Measurements from ENCODE around the gene SLC34A1. TPM values are rescaled to one million over a fixed set of nuclear protein-coding genes. Genes with fewer than 3 reads are reported as not detected.

SLC34A1 gene
- total and polyA plus RNA-seq, 2 of the 4 experiments (the other 2 are of a cell fraction), result not detected

GRCh38 chr5:177423671-177424070 lies 39.4 kb downstream of the SLC34A1 start:
- peak overlapping the region; percentile 24 for H2AK9ac ChIP-seq (replicated peaks; ENCODE audit: low read depth, low read length, poor library complexity)
- CTCF ChIA-PET, result interaction anchor here (0.6 to 0.8 kb wide), 2 partner anchors 20 to 34 kb away, joined by 3 read pairs; no protein-coding TSS in a partner anchor
- peak overlapping the region; percentile 61 for H2AFZ ChIP-seq (replicated peaks; ENCODE audit: low read length, poor library complexity)
- peaks cover 9 to 25% of the 10 kb centered on the region in 2 experiments for H3K79me1 ChIP-seq (ENCODE audit: low read depth in 1 of 2, low read length in 2 of 2)
- H2BK5ac ChIP-seq (ENCODE audit: low read depth, low read length, poor library complexity, severe bottlenecking), result no peak overlapping the region
- POLR2A ChIA-PET (ENCODE audit: unreplicated experiment), result no interaction called here
- intact Hi-C loops (cut with micrococcal nuclease), result no loop called here
- no peak overlapping the region for H3K27ac ChIP-seq (ENCODE audit: insufficient read depth, low read length)
- H4K20me1 ChIP-seq (ENCODE audit: insufficient read depth, low read length), result peaks cover 8% of the 10 kb centered on the region; the same call in 1 of the 2 replicates
- no peak overlapping the region for H4K8ac ChIP-seq (ENCODE audit: low read depth in 2 of 2, low read length in 2 of 2)
- ATAC-seq (ENCODE audit: low read depth) (no peak), DNase-seq (no peak)
- no peak overlapping the region for H3K4me3 ChIP-seq (ENCODE audit: insufficient read depth, low read depth, low read length)
- TF ChIP-seq CTCF (conservative IDR thresholded peaks at IDR 0.05; ENCODE audit: low read depth, low read length) (no peak), RCOR1 (IDR thresholded peaks at IDR 0.05; ENCODE audit: insufficient replicate concordance, low read length) (no peak), CHD1 (IDR thresholded peaks at IDR 0.05; ENCODE audit: low read depth, low read length) (no peak), NFE2L2 (IDR thresholded peaks at IDR 0.05; ENCODE audit: low read depth, low read length) (no peak), ELK1 (IDR thresholded peaks at IDR 0.05; ENCODE audit: borderline replicate concordance, low read depth, low read length) (no peak), MAFK (IDR thresholded peaks at IDR 0.05; ENCODE audit: low read depth, low read length) (no peak), RFX5 (IDR thresholded peaks at IDR 0.05; ENCODE audit: low read depth, low read length) (no peak)
- H4K91ac ChIP-seq (ENCODE audit: insufficient read depth, low read depth, low read length), result no peak overlapping the region
- BruUV-seq (replicated peaks), result no TSS peak
- no CpG with 5 or more reads among the region's 2 CpGs for WGBS, 2 experiments (ENCODE audit: extremely low coverage in 2 of 2, insufficient read length in 1 of 2)
- no peak overlapping the region for H2BK20ac ChIP-seq (ENCODE audit: low read depth, low read length)
- H3K9ac ChIP-seq (ENCODE audit: low read depth, low read length), result no peak overlapping the region
- no peak overlapping the region for H2BK15ac ChIP-seq (ENCODE audit: low read depth, low read length)
- H3K9me1 ChIP-seq (ENCODE audit: insufficient read depth, low read length), result peaks cover 15% of the 10 kb centered on the region
- no peaks in the 10 kb centered on the region for H3K36me3 ChIP-seq (ENCODE audit: control insufficient read depth, insufficient read depth, low read length)
- no peak overlapping the region for H3K23ac ChIP-seq (ENCODE audit: low read depth, low read length)
- dilution Hi-C loops (cut with HindIII; ENCODE audit: low sequenced_read_pairs, unreplicated experiment), result no loop called here
- no peak overlapping the region for H2AK5ac ChIP-seq (ENCODE audit: low read depth, low read length)
- H3K4ac ChIP-seq (ENCODE audit: low read depth, low read length), result no peak overlapping the region
- H2BK120ac ChIP-seq (ENCODE audit: low read depth, low read length), result no peak overlapping the region
- no peak overlapping the region for H3K14ac ChIP-seq (replicated peaks; ENCODE audit: low read depth, low read length)
- H3K4me1 ChIP-seq (ENCODE audit: control insufficient read depth, insufficient read depth, low read length), result peaks cover 13% of the 10 kb centered on the region
- H3K4me2 ChIP-seq (ENCODE audit: low read depth, low read length), result no peak overlapping the region
- H4K5ac ChIP-seq (ENCODE audit: low read depth, low read length), result no peak overlapping the region
- H3K56ac ChIP-seq (ENCODE audit: extremely low read depth, insufficient read depth, low read length), result no peak overlapping the region
- in situ Hi-C loops (cut with MboI; ENCODE audit: low sequenced_read_pairs), result no loop called here
- no peaks in the 10 kb centered on the region for H3K27me3 ChIP-seq (ENCODE audit: control insufficient read depth, insufficient read depth, low read length)
- H3K18ac ChIP-seq (ENCODE audit: low read depth, low read length), result no peak overlapping the region
- no peaks in the 10 kb centered on the region for H3K9me3 ChIP-seq (ENCODE audit: control insufficient read depth, insufficient read depth, low read length)

Measured in IMR-90 (cell line).